Body of pancreas (tissue), 4 donors: ENCODE data around the gene ODF2. TPM values are rescaled to one million over a fixed set of nuclear protein-coding genes. Genes with fewer than 3 reads are reported as not detected.

ENCODE experiments used
- ATAC-seq: fragments of 150-250 bp; one replicate; pipeline ENCODE4 v1.9.1; 2016
- DNase-seq, 4 donors: peaks; one replicate each; pipeline ENCODE4 v3.0.0-alpha.2; 2019
- H3K27ac ChIP-seq, 4 donors: fragments of 200-600 bp; sonication (generic); 1 replicate in 3 of 4; 2 replicates in 1 of 4; pipeline versions ENCODE4 v1.5.1 to v1.6.1; 2016 to 2019; ENCODE audit warnings: mild to moderate bottlenecking in 1 of 4, mixed read lengths in 1 of 4, moderate library complexity in 1 of 4
- H3K27me3 ChIP-seq, 2 donors: fragments of 200-600 bp; sonication (generic); one replicate each; pipeline ENCODE4 v1.6.0; 2016; ENCODE audit warnings: mild to moderate bottlenecking in 1 of 2
- H3K36me3 ChIP-seq, 2 donors: fragments of 200-600 bp; sonication (generic); replicated peaks in 1 of 2; 2 replicates each; pipeline ENCODE4 v1.5.1; 2016; ENCODE audit warnings: low read depth in 2 of 2; ENCODE audit not compliant: insufficient read depth in 1 of 2
- H3K4me1 ChIP-seq: fragments of 200-600 bp; sonication (generic); one replicate; pipeline ENCODE4 v1.6.0; 2016
- H3K4me3 ChIP-seq, 2 donors: fragments of 200-600 bp; sonication (generic); 1 replicate in 1 of 2; 2 replicates in 1 of 2; pipeline ENCODE4 v1.5.1; 2016 to 2019
- H3K9me3 ChIP-seq, 3 donors: fragments of 200-600 bp; sonication (generic); 1 replicate in 2 of 3; 2 replicates in 1 of 3; pipeline ENCODE4 v1.5.1; 2016
- POLR2A ChIP-seq, 3 donors: fragments of 450-650 bp; IDR thresholded peaks; one replicate each; pipeline ENCODE4 v1.6.1; 2016; ENCODE audit warnings: antibody characterized with exemption in 3 of 3, mild to moderate bottlenecking in 2 of 3
- WGBS, 2 donors: methylation state at CpG; one replicate each; pipeline ENCODE4 v1.1.5; 2017; 5-methylcytosine and 5-hydroxymethylcytosine counted together
- intact Hi-C: fragments of 100-400 bp; cut with DNase I; formaldehyde crosslinking; loops from one replicate; pipeline ENCODE4 v1.15.1; 2023
- total RNA-seq, 2 donors: library from RNA; depleted of rRNA; stranded (reverse); fragments of >200 nt; gene quantifications; one replicate each; pipeline ENCODE4 v1.1.0, GENCODE V29; 2016
- TF ChIP-seq, protein P1 (sequence below), 7 experiments: fragments of 450-650 bp in 4 of 7; fragments of 200-600 bp in 3 of 7; sonication (generic) in 3 of 7; IDR thresholded peaks; one replicate each; pipeline ENCODE4 v1.5.1; 2016 to 2019; ENCODE audit warnings: antibody characterized with exemption in 7 of 7

ODF2 gene
- total RNA-seq, 2 donors from 2014 or later: 14.3 to 23.4 TPM

DNA sequence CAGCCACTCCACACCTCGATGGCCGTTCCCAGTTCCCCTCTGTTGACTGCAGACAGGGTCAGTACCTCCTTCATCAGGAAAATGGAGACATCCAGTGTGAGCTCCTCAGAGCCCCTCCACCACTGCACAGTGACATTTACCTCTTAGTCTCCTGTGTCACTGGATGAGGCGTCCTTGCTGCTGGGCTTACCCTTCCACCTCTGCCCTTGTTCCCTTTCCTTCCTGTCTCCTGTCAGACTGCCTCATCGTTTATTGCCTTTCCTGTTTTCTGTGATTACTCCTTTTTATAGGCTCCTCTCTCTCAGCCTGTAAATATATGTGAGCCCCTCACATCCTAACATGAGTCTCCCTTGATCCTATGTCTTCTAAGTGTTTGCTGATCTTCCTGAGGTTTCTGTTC, 73.4 kb downstream of the ODF2 start:
- no peak for TF ChIP-seq POLR2A (IDR thresholded peaks at IDR 0.05)
- TF ChIP-seq, protein P1, sequence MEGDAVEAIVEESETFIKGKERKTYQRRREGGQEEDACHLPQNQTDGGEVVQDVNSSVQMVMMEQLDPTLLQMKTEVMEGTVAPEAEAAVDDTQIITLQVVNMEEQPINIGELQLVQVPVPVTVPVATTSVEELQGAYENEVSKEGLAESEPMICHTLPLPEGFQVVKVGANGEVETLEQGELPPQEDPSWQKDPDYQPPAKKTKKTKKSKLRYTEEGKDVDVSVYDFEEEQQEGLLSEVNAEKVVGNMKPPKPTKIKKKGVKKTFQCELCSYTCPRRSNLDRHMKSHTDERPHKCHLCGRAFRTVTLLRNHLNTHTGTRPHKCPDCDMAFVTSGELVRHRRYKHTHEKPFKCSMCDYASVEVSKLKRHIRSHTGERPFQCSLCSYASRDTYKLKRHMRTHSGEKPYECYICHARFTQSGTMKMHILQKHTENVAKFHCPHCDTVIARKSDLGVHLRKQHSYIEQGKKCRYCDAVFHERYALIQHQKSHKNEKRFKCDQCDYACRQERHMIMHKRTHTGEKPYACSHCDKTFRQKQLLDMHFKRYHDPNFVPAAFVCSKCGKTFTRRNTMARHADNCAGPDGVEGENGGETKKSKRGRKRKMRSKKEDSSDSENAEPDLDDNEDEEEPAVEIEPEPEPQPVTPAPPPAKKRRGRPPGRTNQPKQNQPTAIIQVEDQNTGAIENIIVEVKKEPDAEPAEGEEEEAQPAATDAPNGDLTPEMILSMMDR (IDR thresholded peaks at IDR 0.05): no peak
- no peak for ATAC-seq
- H3K4me3 ChIP-seq: no peak overlapping the region

DNA sequence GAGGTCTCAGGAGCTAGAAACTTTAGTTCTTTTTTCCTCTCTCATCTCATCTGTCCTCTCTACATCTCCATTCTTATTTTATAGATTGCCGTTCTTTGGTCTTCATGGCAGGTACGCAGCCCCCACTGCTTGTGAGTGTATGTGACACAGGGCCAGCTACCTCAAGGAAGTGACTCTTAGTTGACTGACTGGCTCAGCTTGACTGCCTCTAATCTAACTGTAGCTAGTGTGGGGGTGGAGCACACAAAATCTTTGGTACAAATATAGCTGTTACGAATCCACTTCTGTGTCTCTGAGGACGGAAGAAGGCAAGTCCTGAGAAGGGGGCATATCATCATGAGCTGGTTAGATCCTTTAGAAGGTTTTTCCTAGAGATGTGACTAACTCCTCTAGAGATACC, 76.8 kb downstream of the ODF2 start:
- 93 to 97% methylated on average over 4 of the region's 4 CpGs for WGBS, 2 donors
- H3K36me3 ChIP-seq: peaks cover 0 to 24% of the 10 kb centered on the region in 2 donors

More for the DNA sequence above, 73.4 kb downstream of the ODF2 start:
- Histone ChIP-seq H3K9me3 (no peaks in the 10 kb centered on the region), H3K4me1 (no peaks in the 10 kb centered on the region), H3K27me3 (no peaks in the 10 kb centered on the region), H3K27ac (no peak overlapping the region), H3K36me3 (peaks cover 0 to 33% of the 10 kb centered on the region in 2 donors)
- WGBS, 2 donors: 82 to 90% methylated on average over 4 of the region's 4 CpGs
- intact Hi-C loops: no loop called here
- DNase-seq: no peak

DNA sequence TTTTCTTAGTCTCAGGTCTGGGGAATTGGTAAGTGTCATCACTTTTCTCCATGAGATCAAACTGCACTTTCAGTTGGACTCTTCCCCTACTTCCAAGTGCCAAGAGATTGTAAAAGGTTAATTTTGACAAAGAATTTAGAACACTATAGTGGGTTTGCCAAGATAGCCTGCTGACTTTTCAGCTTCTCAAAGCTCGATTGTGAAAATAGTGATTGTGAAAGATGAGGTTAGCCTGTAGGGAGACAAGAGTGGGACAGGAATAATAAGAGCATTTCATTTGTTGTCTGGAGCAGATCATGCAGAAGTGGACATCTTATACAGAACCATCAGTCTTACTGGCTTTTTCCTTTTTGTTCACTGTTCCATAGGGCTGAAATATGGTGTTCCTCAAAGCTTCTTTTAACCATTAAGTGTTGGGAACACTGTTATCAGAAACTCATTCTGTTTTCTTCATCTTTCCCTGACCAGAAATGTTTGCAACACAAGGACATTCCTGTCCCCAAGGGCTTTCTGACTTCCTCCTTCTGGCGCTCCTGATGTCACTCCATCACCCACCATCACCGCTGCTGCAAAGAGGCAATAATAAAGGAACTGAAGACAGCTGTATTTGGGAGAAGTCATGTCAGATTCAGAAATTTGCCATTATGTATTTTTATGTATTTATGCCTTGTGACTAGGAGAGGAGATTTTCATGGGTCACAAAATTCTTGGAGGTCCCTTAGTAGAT, 85.0 kb downstream of the ODF2 start:
- 68 to 75% methylated on average over 3 of the region's 3 CpGs for WGBS, 2 donors
- TF ChIP-seq, protein P1 (IDR thresholded peaks at IDR 0.05): no peak
- TF ChIP-seq POLR2A (IDR thresholded peaks at IDR 0.05): no peak
- ATAC-seq: no peak

More for the DNA sequence above, 76.8 kb downstream of the ODF2 start:
- intact Hi-C loops: no loop called here
- Histone ChIP-seq H3K27me3 (no peaks in the 10 kb centered on the region), H3K9me3 (no peaks in the 10 kb centered on the region), H3K27ac (no peak overlapping the region), H3K4me3 (no peak overlapping the region), H3K4me1 (no peaks in the 10 kb centered on the region)
- DNase-seq (no peak), ATAC-seq (no peak)
- TF ChIP-seq, protein P1 (IDR thresholded peaks at IDR 0.05): no peak
- TF ChIP-seq POLR2A (IDR thresholded peaks at IDR 0.05): no peak

DNA sequence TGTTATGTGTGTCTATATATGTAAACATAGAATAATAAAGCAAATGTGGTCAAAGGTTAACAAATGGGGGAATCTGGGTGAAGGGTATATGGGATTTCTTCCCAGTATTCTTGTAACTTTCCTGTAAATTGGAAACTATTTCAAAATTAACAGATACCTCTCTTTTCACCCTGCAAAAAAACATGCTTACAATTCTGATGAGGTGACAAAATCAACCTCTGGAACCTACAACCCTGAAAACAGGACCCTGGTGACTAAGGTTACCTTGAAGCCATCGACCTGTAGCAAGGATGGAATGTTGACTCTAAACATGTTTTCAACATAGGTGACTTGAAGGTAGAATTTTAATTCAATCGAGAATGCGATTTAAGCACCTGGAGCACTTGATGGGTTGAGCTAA, 90.7 kb downstream of the ODF2 start:
- no peak for DNase-seq
- no peak for TF ChIP-seq POLR2A (IDR thresholded peaks at IDR 0.05)
- TF ChIP-seq, protein P1 (IDR thresholded peaks at IDR 0.05): no peak
- intact Hi-C loops: no loop called here
- ATAC-seq: no peak
- peaks cover 0 to 3% of the 10 kb centered on the region in 2 donors for H3K36me3 ChIP-seq
- H3K4me3 ChIP-seq: no peak overlapping the region
- H3K27me3 ChIP-seq: no peaks in the 10 kb centered on the region
- WGBS, 2 donors: 72 to 76% methylated on average over 3 of the region's 3 CpGs
- H3K4me1 ChIP-seq: no peaks in the 10 kb centered on the region
- no peak overlapping the region for H3K27ac ChIP-seq
- H3K9me3 ChIP-seq: no peaks in the 10 kb centered on the region

More for the DNA sequence above, 85.0 kb downstream of the ODF2 start:
- intact Hi-C loops: no loop called here
- Histone ChIP-seq H3K9me3 (no peaks in the 10 kb centered on the region), H3K27ac (no peak overlapping the region), H3K27me3 (no peaks in the 10 kb centered on the region), H3K4me1 (no peaks in the 10 kb centered on the region), H3K4me3 (no peak overlapping the region), H3K36me3 (peaks cover 12 to 37% of the 10 kb centered on the region in 2 donors)
- DNase-seq: no peak

DNA sequence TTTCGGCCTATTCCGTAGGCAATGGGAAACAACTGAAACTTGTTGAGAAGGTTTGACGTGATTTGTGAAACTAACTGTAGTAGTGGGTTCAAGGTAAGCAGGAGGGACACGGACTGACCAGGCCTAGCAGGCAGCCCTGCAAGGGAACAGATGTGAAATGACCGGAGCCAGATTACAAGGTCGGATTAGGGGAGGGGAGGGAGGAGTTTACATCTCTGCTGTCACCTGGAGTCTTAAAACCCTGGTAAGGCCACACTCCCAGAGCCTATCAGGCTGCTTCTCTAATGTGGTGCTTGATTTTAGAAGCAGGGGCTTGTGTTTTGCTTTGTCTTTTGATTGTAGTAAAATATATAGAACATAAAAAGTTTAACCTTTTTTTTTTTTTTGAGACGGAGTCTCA, 93.1 kb downstream of the ODF2 start:
- no peak for TF ChIP-seq POLR2A (IDR thresholded peaks at IDR 0.05)
- TF ChIP-seq, protein P1 (IDR thresholded peaks at IDR 0.05): no peak
- 74 to 79% methylated on average over 7 of the region's 7 CpGs for WGBS, 2 donors
- DNase-seq: no peak
- Histone ChIP-seq H3K27me3 (no peaks in the 10 kb centered on the region), H3K9me3 (no peaks in the 10 kb centered on the region), H3K4me1 (peaks cover 12% of the 10 kb centered on the region), H3K27ac (no peak overlapping the region), H3K36me3 (no peaks in the 10 kb centered on the region), H3K4me3 (no peak overlapping the region)
- no peak for ATAC-seq
- intact Hi-C loops: no loop called here
